OCI-LY7 (cell line): ENCODE results near the gene LRP1B. TPM values are rescaled to one million over a fixed set of nuclear protein-coding genes. Genes with fewer than 3 reads are reported as not detected.

Source experiments
- BruUV-seq: library from RNA; stranded (reverse); fragments of 400-500 nt; replicated peaks from 2 replicates; lab custom pipeline; 2021; lab: Mats Ljungman, UMichigan
- CTCF ChIA-PET: fragments of 300-600 bp; sonication (Branson Sonifier 250); formaldehyde crosslinking; loops from one replicate; lab custom pipeline; 2022; ENCODE audit warnings: antibody characterized with exemption; ENCODE audit not compliant: unreplicated experiment; lab: Charles Lee
- POLR2A ChIA-PET: fragments of 300-600 bp; sonication (Branson Sonifier 250); formaldehyde crosslinking; loops from one replicate; lab custom pipeline; 2022; ENCODE audit warnings: antibody characterized with exemption; lab: Charles Lee
- DNase-seq: peaks from one replicate; pipeline ENCODE4 v3.0.0-alpha.2; 2015; ENCODE audit warnings: low spot score
- H2AFZ ChIP-seq: fragments of 200-600 bp; sonication (generic), shearing (Covaris generic); 2 replicates; pipeline ENCODE4 v1.6.1; 2014; ENCODE audit warnings: mild to moderate bottlenecking, antibody characterized with exemption, low read length, moderate library complexity
- H3K27ac ChIP-seq: fragments of 200-600 bp; sonication (generic); 2 replicates; pipeline ENCODE4 v1.5.1; 2014; ENCODE audit warnings: mixed run types, low read depth, mild to moderate bottlenecking, moderate library complexity, low read length, inconsistent platforms; ENCODE audit not compliant: poor library complexity, severe bottlenecking
- H3K36me3 ChIP-seq: fragments of 200-600 bp; sonication (generic); 2 replicates; pipeline ENCODE4 v1.6.1; 2014; ENCODE audit warnings: mild to moderate bottlenecking, antibody characterized with exemption, low read length, moderate library complexity, mixed read lengths; ENCODE audit not compliant: insufficient read depth
- H3K4me1 ChIP-seq: fragments of 200-600 bp; sonication (generic); 2 replicates; pipeline ENCODE4 v1.5.1; 2014; ENCODE audit warnings: mild to moderate bottlenecking, low read length; ENCODE audit not compliant: insufficient read depth, poor library complexity, severe bottlenecking
- H3K4me2 ChIP-seq: fragments of 200-600 bp; sonication (generic); 2 replicates; pipeline ENCODE4 v1.6.1; 2014; ENCODE audit warnings: mild to moderate bottlenecking, low read length
- H3K4me3 ChIP-seq: fragments of 200-600 bp; sonication (generic); 2 replicates; pipeline ENCODE4 v1.5.1; 2014; ENCODE audit warnings: mild to moderate bottlenecking, low read depth, low read length; ENCODE audit not compliant: poor library complexity, severe bottlenecking
- H3K79me2 ChIP-seq: fragments of 200-600 bp; sonication (generic); 2 replicates; pipeline ENCODE4 v1.6.1; 2016; ENCODE audit warnings: low read depth, mild to moderate bottlenecking, low read length, moderate library complexity, mixed read lengths; ENCODE audit not compliant: insufficient read depth
- H3K9me2 ChIP-seq: fragments of 200-600 bp; sonication (generic); 2 replicates; pipeline ENCODE4 v1.6.1; 2016; ENCODE audit warnings: mild to moderate bottlenecking, low read length, mixed read lengths; ENCODE audit not compliant: insufficient read depth
- H3K9me3 ChIP-seq: fragments of 200-600 bp; sonication (generic); 2 replicates; pipeline ENCODE4 v1.6.1; 2014; ENCODE audit warnings: mild to moderate bottlenecking, mixed run types, low read length, mixed read lengths
- H4K20me1 ChIP-seq: fragments of 200-600 bp; sonication (generic); 2 replicates; pipeline ENCODE4 v1.6.1; 2014; ENCODE audit warnings: mild to moderate bottlenecking, antibody characterized with exemption, low read length, moderate library complexity, mixed read lengths; ENCODE audit not compliant: insufficient read depth
- EZH2phosphoT487 ChIP-seq: fragments of 200-600 bp; sonication (generic); IDR thresholded peaks from 2 replicates; pipeline ENCODE4 v1.6.1; 2018; ENCODE audit warnings: low read depth, borderline replicate concordance, mild to moderate bottlenecking, mixed run types, antibody characterized with exemption, low read length, moderate library complexity, mixed read lengths
- intact Hi-C: fragments of 100-400 bp; cut with micrococcal nuclease; formaldehyde crosslinking; loops from one replicate; pipeline ENCODE4 v1.10.0; 2022; ENCODE audit not compliant: unreplicated experiment
- total RNA-seq, 2 experiments: library from RNA; depleted of rRNA in 1 of 2; stranded (reverse); fragments of >200 nt in 1 of 2; shearing (Covaris generic) in 1 of 2; gene quantifications; 2 replicates each; pipeline ENCODE4 v1.2.3, GENCODE V29; 2014 to 2022
- TF ChIP-seq, protein P1 (sequence below): fragments of 200-600 bp; sonication (generic); conservative IDR thresholded peaks from 2 replicates; pipeline ENCODE4 v1.5.1; 2014; ENCODE audit warnings: mild to moderate bottlenecking, antibody characterized with exemption, low read length, moderate library complexity, mixed read lengths

Gene LRP1B
- total RNA-seq, 2 experiments from 2014 or later = not detected

DNA sequence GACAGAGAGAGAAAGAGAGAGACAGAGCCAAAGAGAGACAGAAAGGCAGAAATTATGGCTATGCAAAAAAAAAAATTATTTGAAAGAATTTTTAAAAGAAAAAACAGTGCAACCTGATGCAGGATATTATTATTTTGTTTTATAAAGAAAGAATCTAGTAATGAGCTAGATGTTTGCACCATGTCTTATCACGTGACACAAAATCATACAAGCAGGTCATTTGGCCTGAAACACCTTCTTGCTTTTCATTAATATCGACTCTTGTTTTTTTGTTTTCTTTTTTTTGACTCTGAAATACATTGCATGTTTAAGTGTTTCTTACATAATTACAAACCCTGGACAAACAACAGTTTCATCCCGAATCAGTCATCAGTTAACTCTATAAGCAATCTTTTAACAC is 606.0 kb downstream of the LRP1B start:
- no peaks in the 10 kb centered on the region for H3K9me2 ChIP-seq
- BruUV-seq = no TSS peak
- no peaks in the 10 kb centered on the region for H3K4me1 ChIP-seq
- TF ChIP-seq EZH2phosphoT487 = no peak
- TF ChIP-seq, protein P1, sequence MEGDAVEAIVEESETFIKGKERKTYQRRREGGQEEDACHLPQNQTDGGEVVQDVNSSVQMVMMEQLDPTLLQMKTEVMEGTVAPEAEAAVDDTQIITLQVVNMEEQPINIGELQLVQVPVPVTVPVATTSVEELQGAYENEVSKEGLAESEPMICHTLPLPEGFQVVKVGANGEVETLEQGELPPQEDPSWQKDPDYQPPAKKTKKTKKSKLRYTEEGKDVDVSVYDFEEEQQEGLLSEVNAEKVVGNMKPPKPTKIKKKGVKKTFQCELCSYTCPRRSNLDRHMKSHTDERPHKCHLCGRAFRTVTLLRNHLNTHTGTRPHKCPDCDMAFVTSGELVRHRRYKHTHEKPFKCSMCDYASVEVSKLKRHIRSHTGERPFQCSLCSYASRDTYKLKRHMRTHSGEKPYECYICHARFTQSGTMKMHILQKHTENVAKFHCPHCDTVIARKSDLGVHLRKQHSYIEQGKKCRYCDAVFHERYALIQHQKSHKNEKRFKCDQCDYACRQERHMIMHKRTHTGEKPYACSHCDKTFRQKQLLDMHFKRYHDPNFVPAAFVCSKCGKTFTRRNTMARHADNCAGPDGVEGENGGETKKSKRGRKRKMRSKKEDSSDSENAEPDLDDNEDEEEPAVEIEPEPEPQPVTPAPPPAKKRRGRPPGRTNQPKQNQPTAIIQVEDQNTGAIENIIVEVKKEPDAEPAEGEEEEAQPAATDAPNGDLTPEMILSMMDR = no peak
- no peak overlapping the region for H3K4me3 ChIP-seq
- no peaks in the 10 kb centered on the region for H3K9me3 ChIP-seq
- intact Hi-C loops = no loop called here
- ChIA-PET POLR2A (no interaction called here), CTCF (no interaction called here)
- no peaks in the 10 kb centered on the region for H3K79me2 ChIP-seq
- no peak for DNase-seq
- no peak overlapping the region for H3K4me2 ChIP-seq
- no peak overlapping the region for H2AFZ ChIP-seq
- H3K36me3 ChIP-seq = no peaks in the 10 kb centered on the region
- no peaks in the 10 kb centered on the region for H4K20me1 ChIP-seq
- H3K27ac ChIP-seq = no peak overlapping the region

DNA sequence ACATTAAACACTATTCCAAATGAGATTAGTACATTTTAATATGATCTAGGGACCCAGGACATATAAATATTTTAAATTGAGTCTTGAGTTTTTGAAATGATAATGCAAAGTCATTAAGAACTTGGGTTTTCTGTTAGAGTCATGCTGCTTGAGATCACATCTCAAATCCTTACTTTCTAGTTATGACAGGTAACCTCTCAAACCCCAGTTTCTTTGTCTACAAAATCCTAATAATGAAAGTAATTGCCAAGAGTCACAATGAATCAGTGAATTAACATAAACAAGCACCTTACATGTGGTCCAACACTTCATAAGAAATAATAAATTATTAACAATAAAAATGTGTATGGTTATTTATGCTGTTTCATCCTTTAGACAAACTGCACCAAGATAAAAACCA is 607.6 kb downstream of the LRP1B start:
- DNase-seq = no peak
- Histone ChIP-seq H3K4me3 (no peak overlapping the region), H3K4me1 (no peaks in the 10 kb centered on the region), H3K4me2 (no peak overlapping the region), H3K36me3 (no peaks in the 10 kb centered on the region), H3K79me2 (no peaks in the 10 kb centered on the region), H3K9me2 (no peaks in the 10 kb centered on the region), H2AFZ (no peak overlapping the region), H3K27ac (no peak overlapping the region), H4K20me1 (no peaks in the 10 kb centered on the region), H3K9me3 (no peaks in the 10 kb centered on the region)
- BruUV-seq = no TSS peak
- TF ChIP-seq, protein P1 = no peak
- no peak for TF ChIP-seq EZH2phosphoT487
- POLR2A ChIA-PET = no interaction called here
- intact Hi-C loops = no loop called here
- CTCF ChIA-PET = no interaction called here

DNA sequence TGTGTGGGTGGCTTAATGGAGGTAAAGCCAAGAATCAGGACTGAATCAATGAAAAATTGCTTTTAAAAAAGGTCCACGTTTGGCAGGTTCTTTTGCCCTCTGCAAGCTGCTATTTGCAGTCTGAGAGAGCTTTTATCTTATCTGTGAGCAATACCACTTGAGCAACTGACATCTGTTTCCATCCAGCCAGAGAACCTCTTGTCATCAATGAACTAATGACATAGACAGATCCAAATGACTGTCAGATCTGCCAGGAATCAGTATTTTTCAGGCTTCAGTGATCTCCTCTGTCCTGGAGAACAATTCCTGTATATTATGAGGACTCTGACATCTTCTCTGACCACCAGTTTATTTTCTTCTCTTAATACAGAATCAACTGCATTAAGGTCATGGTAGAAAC is 608.1 kb downstream of the LRP1B start:
- Histone ChIP-seq H2AFZ (no peak overlapping the region), H3K4me1 (no peaks in the 10 kb centered on the region), H3K4me3 (no peak overlapping the region), H4K20me1 (no peaks in the 10 kb centered on the region), H3K9me3 (no peaks in the 10 kb centered on the region), H3K9me2 (no peaks in the 10 kb centered on the region), H3K36me3 (no peaks in the 10 kb centered on the region), H3K27ac (no peak overlapping the region), H3K79me2 (no peaks in the 10 kb centered on the region), H3K4me2 (no peak overlapping the region)
- no peak for DNase-seq
- no TSS peak for BruUV-seq
- ChIA-PET CTCF (no interaction called here), POLR2A (no interaction called here)
- intact Hi-C loops = no loop called here
- TF ChIP-seq EZH2phosphoT487 = no peak
- TF ChIP-seq, protein P1 = no peak
